Activated CD8-positive, alpha-beta memory T cell treated with anti-CD3 and anti-CD28 coated beads, Interleukin-2, amount 50 U/mL, for 4 hours (primary cell): ENCODE data around the gene OR6C65.
"Not testable (repeated sequence)": the region's sequence is repeated elsewhere in the genome, so short reads cannot be mapped to it uniquely, and the experiment has no call there.

Experiments used
- DNase-seq: peaks from one replicate; pipeline ENCODE4 v3.0.0-alpha.2; 2020

The OR6C65 gene

GRCh38 chr12:55400229-55400628, at the start of gene OR6C65:
Gene OR6C65, plus strand, starts transcription at chr12:55400529. Its CDS starts 0 bp downstream, at chr12:55400529.
- no peak for DNase-seq

- DNase-seq: not testable (repeated sequence)
These were observed 45.0 kb upstream of the OR6C65 start for GRCh38 chr12:55355338-55355737.

- no peak for DNase-seq
These were observed 37.7 kb upstream of the OR6C65 start, which contains the start of gene OR6C75 for GRCh38 chr12:55362675-55363074. Gene OR6C75, plus strand, starts transcription at chr12:55362975. Its CDS starts 2,136 bp downstream, at chr12:55365111.

- no peak for DNase-seq
These were observed 35.2 kb upstream of the OR6C65 start for GRCh38 chr12:55365086-55365485.

GRCh38 chr12:55372521-55372920, 27.8 kb upstream of the OR6C65 start:
- no peak for DNase-seq

GRCh38 chr12:55385891-55386290, 14.4 kb upstream of the OR6C65 start:
- no peak for DNase-seq

GRCh38 chr12:55392032-55392795, 8.1 kb upstream of the OR6C65 start:
- DNase-seq: no peak

- DNase-seq: no peak
These were observed 4.0 kb upstream of the OR6C65 start for GRCh38 chr12:55396326-55396725.

GRCh38 chr12:55407866-55408265, 7.5 kb downstream of the OR6C65 start:
- DNase-seq: no peak

- not testable (repeated sequence) for DNase-seq
These were observed 8.8 kb downstream of the OR6C65 start for GRCh38 chr12:55409133-55409532.

- DNase-seq: not testable (repeated sequence)
These were observed 11.8 kb downstream of the OR6C65 start for GRCh38 chr12:55412138-55412537.

- not testable (repeated sequence) for DNase-seq
These were observed 13.4 kb downstream of the OR6C65 start for GRCh38 chr12:55413498-55414388.

- not testable (repeated sequence) for DNase-seq
These were observed 14.1 kb downstream of the OR6C65 start for GRCh38 chr12:55414396-55414823.

- not testable (repeated sequence) for DNase-seq
These were observed 14.6 kb downstream of the OR6C65 start for GRCh38 chr12:55414889-55415288.

- no peak for DNase-seq
These were observed 16.6 kb downstream of the OR6C65 start for GRCh38 chr12:55416961-55417360.

- DNase-seq: no peak
These were observed 20.1 kb downstream of the OR6C65 start for GRCh38 chr12:55420307-55420962.

- DNase-seq: no peak
These were observed 25.6 kb downstream of the OR6C65 start, which contains the start of gene OR6C76 for GRCh38 chr12:55425954-55426353. Gene OR6C76, plus strand, starts transcription at chr12:55426254. Its CDS starts 0 bp downstream, at chr12:55426254.

- DNase-seq: no peak
These were observed 28.3 kb downstream of the OR6C65 start for GRCh38 chr12:55428331-55429243.

- DNase-seq: not testable (repeated sequence)
These were observed 40.9 kb downstream of the OR6C65 start for GRCh38 chr12:55441233-55441632.

GRCh38 chr12:55443776-55444175, 43.4 kb downstream of the OR6C65 start, which contains the start of gene OR6C2:
Gene OR6C2, plus strand, starts transcription at chr12:55444076. Its CDS starts 8,138 bp downstream, at chr12:55452214.
- DNase-seq: no peak

GRCh38 chr12:55445357-55445756, 45.0 kb downstream of the OR6C65 start:
- DNase-seq: no peak

GRCh38 chr12:55446326-55446725, 46.0 kb downstream of the OR6C65 start:
- DNase-seq: no peak
